Cerebellar nuclear complex (tissue), 1 donor: ENCODE data around the gene RPTOR.

Experiments used
- DNase-seq, 2 experiments: peaks; one replicate each; lab custom pipeline; 2025; lab: John Stamatoyannopoulos, UW

The RPTOR gene

DNA sequence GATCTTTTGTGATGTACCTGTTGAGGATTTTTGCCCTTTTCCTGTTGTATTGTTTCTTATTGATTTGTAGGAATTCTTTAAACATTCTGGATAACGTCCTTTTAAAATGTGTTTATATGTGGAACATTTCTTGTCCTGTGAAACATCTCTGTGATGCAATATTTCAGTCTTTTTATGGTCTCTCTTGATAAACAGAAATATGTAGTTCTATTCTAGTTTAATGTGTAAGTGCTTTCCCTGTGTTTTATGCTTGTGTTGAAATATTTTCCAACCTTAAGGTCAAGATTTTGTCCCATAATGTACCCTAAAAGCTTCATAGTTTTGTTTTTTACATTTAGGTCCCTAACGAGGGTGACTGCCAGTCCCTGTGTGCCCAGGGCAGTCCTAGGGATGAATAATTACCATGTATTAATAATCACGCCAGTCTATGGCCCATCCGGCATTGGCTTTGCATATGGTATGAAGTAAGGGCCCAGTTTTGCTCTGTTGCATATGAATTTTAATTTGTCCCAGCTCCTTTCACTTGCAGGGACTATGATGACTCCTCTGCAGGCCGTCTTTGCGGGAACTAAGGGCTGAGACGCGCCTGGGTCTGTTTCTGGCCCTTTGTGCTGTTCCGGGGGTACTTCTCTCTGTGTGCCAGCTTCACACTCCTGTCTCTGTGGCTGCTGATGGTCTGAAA lies 44.2 kb downstream of the RPTOR start:
- no peak for DNase-seq

DNA sequence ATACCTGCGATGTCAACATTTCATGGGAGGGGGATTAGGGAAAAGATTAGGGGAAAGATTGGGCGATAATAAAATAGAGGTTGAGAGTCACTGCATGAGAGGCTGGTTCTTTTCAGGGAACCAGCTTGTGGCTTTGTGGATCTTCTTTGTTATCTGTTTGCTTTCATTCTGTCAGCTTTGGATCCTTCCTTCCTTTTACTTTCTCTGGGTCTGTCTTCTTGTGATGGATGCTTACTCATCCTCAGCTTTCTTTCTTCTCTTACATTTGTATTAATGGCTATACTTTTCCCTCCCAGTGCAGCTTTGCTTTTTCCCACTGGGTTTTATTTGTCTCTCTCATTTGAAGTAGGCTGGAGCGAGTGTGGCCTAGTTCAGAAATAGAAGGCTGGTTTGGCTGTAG lies 47.1 kb downstream of the RPTOR start:
- DNase-seq: no peak

DNA sequence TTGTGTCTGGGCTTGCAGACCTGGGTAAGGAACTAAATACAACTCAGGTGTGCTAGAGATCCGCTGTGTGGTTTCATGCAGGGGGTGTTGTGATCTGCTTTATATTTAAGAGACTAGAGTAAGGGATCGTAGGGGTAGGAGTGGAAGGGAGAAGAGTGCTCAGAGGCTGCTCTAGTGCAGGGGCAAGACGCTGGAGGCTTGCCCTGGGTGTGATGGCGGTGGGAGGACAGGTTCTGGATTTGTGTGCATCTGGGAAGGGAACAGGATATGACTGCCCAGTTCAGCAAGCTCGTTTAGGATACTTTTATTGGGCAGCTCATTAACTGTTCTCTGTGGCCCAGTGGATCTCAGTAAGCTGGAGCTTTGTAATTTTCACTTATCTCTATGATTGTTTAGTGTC lies 47.6 kb downstream of the RPTOR start:
- no peak for DNase-seq

DNA sequence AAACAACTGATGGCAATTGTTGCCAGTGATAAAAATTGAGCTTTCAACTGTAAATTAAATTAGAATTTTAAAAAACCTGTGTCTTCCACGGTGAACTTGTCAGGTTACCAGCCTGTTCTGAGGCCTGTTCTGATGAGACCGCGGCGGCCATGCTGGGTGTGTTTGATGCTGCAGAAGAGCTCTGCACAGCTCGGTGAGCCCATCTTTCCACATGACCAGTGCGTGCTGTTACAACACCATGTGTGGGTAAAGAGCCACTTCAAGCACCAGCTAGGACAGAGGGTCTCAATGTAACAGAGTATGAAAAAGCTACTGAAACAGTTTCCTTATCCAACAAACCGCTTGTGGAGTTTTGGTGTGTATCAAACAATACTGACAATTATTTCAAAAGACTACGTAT lies 48.5 kb downstream of the RPTOR start:
- no peak for DNase-seq

DNA sequence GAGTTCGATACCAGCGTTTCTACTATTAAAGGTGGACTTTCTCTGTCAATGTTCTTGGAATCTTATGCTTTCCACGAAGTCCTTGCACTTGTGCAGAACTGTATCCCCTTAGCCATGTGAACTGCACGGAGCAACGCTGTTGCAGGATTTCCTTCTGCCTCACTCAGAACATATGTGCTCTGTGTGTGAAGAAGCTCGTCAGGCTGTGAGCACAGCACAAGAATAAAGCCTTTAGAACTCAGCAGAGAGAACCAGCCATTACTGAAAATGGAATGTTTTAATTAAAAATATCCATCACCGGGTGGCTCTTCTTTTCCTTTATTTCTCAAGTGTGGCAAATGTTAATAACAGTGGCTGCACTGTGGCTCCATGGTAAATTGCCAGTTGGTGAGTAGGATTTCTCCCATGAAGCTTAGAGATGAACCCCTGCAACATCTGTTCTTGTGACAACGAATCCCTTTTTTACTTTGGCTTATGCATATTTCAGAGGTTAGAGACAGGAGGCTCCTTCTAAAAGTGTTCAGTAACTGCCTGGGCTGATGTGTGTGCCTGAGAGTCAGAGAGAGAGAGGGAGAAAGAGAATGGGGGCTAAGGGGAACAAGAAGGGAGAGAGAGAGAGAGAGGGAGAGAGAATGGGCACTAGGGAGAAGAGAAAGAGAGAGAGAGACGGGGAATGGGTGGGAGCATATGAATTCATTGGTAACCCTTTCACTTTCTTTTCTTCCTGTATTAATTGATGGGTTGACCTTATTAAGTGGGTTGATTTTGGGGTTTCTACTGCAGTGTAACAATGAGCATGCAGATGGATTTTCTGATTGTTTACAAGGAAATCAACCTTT lies 50.0 kb downstream of the RPTOR start:
- no peak for DNase-seq

DNA sequence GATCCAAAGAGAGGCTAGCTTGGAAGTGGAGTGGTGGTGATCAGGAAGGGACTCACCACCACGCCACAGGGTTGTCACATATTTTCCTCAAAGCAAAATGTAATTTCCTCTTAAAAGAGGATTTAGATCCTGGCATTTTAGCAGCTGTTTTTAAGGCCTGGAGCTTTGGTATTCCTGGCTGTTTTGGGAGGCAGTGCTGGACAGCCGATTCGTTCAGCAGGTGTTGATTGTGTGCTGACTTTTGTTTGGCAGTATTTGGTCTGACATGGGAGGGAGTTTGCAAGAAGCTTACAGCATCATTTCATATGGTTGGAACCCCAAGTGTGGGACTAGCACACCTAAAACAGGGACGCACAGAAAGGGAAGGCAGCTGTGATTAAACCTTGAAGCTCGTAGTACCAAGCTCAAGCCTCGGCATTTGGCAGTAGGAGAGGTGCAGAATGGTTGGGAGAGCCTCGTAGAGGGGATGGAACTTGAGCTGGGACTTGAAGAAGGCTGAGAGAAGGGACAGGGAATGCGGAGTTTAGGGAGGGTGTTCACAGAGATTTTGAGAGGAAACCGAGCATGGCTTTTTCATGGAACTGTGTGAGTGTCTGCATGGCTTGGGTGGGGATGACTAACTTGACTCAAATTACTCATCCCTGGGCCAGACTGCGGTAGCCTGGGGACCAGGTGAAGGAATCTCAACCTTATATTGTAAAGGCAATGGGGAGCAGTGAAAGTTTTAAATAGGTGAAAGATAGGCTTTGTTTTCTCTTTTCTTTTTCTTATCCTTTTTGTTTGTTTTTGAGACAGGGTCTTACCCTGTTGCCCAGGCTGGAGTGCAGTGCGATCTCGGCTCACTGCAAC lies 52.3 kb downstream of the RPTOR start:
- no peak for DNase-seq

DNA sequence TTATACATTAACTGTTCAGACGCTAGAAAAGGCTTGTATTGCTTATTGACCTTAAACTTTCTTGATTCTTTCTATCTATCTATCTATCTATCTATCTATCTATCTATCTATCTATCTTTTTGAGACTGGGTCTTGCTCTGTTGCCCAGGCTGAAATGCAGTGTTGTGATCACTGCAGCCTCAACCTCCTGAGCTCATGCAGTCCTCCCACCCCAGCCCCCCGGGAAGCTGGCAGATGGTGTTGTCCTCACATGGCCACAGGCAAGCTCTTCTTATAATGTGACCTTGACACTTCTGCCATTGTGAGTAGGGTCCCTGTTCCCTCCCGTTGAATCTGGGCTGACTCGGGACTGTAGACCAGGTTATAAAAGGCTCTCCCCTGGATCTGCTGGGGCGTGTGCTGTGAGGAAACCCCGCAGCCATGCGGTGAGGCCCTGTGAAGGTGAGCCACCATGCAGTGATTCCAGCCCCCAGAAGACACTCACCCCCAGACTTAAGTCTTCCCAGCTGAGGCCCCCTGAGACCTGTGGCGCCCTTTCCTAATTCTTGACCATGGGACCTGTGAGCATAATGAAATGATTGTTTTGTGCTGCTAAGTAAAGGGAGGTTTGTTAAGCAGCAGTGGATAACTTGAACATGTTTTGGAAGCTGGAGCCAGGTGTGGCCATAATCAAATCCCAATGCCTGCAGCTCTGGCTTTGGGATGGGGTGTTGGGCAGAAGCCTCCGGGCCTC lies 54.3 kb downstream of the RPTOR start:
- DNase-seq: no peak

DNA sequence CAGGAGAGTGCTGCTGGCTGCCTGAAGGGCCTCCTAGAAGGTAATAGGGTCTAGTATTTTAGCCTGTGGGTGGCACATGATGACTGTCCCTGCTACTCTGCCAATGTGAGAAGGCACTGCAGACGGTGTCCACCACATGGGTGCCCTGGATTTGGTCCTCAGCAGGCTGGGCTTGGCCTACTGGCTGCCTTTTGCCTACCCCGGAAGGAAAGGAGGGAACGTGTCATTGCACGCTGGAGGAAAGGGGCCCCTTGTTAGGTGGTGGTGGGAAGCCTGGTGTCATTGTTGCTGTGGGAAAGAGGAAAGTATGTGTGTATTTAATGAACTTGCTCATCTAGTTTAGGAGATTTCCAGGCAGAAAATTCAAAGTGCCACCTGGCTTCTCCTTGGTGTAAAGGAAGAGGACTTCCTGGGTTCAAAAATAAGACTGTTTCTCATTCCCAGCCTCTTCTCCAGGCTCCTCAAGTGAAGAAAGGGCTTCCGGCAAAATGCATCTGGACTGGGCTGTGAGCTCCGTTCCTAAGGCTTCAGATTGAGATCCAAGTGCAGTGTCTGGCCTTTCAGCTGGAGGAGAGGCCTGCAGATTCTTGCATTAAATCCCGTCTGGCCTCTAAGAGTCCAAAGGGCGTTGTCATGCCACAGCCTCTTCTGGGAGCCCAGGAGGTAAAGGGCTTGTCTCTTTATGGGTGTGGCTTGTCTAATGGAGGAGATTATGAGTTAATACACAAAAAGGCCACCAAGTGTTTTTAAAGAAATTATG lies 55.1 kb downstream of the RPTOR start:
- no peak for DNase-seq

DNA sequence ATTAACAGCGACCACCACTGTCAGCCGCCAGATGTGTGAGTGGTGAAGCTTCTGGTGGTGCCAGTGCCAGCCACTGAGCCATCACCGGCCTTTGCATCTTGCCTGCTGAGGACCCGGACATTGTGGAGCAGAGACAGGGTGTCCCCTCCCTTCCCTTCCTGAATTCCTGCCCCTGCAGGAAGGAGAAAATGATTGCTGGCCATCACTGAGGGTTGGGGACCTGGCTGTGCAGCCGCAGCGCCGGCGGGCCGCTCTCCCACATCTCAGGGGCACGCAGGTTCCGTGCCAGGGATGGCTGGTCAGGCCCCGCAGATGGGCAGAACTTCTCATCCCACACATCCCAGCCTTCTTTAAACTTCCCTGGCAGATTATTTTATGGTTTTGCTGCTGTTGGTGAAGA lies 56.5 kb downstream of the RPTOR start:
- DNase-seq: no peak

DNA sequence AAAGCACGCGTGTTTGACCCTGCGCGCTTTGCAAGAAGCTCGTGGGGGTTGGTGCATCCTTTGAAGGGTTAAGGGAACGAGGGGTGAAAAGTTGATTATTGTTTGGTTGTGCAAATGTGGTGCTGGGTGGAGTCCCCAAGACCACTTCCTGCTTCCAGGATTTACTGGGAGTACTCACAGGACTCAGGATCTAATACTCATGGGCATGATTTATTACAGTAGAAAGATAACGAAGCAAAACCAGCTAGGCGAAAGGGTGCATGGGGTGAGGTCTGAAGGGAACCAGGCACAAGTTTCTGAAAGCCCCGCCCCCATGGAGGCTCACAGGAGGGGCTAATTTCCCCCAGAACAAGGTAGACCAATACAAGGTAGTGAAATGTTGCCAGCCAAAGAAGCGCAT lies 58.8 kb downstream of the RPTOR start:
- DNase-seq: no peak

DNA sequence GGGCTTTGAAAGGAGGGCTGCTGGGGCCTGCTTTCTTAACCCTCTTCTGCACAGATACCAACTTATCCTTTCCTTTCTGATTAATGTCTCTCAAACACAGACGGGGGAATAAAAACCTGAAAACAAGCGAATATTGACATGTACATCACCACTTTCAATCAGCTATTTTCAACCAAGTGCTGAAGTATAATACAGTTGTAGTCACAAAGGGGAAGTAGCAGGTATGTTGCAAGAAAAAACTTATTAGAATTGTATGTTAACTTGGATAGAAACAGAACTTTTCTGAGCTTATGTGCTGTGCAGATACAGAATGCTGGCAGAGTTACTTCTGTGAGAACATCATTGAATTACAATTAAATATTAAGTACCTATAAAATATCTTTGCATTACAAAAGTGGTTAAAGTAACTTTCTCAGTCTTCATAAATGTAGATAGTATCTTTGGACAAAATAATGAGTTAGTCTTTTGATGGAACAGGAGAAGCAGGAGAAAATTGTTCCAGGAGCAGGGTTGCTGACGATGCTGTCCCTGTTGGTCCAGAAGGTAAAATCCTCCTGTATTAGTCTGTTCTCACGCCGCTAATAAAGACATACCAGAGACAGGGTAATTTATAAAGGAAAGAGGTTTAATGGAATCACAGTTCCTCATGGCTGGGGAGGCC lies 59.5 kb downstream of the RPTOR start:
- no peak for DNase-seq

DNA sequence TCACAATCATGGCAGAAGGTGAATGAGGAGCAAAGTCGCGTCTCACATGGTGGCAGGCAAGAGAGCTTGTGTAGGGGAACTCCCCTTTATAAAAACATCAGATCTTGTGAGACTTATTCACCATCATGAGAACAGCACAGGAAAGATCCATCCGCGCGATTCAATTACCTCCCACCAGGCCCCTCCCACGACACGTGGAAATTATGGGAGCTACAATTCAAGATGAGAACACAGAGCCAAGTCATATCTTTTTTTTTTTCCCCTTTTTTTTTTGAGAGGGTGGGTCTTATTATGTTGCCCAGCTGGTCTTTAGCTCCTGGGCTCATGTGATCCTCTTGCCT lies 60.0 kb downstream of the RPTOR start:
- DNase-seq: no peak

DNA sequence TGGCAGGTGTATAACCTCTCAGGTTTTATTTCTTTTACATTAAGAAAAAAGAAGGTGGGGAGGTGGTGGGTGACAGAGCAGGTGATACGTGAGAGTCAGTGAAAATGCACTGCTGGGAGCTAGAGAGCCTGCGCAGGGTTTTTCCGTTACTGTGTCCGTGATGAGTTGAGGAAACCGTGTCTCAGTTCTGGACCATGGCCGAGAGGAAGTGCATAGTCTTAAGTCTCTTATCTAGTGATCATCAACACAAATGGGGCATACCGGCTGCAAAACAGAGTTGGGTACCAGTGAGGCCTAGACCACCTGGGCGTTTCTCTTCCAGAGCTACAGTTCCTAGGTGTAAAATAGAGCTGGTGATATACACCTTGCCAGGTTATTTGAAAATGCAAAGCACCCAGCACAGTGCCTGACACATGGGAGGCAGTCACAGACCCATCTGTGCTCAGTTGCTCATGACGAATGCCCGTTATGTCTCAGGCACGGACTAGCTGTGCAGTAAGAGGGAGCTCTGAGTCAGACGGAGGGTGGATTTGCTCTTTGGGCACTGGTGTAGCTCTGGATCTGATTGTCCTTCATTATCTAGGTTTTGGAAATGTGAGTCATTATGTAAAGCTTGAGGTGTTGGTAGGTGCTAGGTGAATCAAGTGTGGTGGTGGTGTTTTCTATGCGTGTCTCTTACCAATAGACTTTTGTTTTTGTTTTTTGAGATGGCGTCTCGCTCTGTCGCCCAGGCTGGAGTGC lies 60.9 kb downstream of the RPTOR start:
- DNase-seq: no peak

DNA sequence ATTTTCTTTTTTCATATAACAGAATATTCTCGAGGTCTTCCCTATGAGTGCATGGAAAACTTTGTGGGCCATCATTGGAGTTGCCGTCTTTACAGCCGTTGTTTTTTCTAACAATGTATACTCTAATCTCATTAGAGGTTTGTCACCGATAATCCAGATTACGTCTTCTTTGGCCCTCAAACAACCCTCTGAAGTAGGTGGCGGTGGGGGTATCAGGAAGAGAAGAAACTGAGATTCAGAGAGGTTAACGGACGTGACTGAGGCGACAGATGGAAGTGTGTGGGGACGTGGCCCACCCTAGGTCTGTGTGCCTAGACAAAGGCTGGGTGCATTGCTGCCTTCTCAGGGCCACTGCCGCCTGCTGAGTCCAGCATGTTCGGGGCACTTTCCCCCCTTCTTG lies 63.7 kb downstream of the RPTOR start:
- no peak for DNase-seq

DNA sequence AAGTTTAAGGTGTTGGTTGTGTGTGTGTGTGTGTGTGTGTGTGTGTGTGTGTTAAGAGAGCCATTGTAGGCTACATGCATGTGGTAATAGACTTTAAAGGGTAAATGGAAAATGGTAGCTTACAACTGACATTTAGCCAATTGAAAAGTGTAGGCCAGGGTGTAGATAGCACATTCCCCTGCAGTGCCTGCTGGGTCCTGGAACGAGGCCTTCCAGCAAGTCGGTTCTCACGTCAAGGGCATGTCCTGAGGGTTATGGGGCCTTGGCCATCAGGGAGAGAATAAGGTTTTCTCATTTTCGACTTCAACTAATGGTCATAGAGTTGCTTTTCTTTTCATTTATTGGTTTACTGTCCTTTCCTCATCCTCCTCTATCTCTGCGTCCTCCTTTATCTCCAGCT lies 65.1 kb downstream of the RPTOR start:
- DNase-seq: no peak

DNA sequence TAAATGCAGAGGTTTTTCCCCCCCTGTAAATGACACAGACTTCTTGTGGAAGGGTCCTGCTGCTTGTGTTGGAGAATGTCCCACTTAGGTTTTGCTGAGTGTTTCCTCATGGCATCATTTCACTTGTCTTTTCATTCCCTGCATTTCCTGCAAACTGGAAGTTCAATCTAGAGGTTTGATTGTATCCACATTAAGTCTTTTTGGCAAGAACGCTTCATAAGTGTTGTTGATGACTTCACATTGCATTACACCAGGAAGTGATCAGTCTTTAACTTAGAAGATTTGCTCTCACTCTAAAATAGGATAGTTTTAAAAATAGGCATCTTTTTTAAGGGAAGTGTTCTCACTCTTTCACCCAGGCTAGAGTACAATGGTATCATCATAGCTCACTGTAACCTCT lies 67.2 kb downstream of the RPTOR start:
- no peak for DNase-seq

DNA sequence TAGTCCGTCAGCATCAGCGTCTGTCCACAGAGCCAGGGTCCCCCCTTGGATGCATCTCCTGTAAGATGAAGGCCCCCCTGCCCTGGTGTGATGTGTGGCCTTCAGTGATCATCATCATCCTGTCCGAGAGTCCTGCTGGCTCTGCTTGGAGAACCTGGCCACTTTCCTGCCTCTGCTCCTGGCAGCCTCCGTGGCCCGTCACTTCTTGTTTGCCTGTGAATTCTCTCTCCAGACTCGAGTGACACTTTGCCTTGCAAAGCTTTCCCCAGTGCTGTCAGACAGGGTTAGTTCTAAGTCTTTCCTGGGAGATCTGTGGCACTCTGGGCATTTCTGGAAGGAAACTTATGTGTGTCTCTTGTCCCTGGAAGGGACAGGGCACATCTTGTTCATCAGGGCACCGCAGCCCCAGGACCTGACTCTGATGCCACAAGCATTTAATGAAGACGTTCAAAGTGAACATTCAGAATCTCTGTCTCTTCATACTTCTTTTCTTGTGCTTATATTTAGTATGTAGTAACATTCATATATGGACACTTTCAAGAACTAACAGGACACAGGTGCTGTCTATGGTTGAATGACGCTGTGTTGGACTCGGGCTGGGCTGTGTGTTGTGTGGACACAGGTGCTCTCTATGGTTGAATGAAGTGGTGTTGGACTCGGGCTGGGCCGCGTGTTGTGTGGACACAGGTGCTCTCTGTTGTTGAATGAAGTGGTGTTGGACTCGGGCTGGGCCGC lies 68.5 kb downstream of the RPTOR start:
- DNase-seq: no peak

DNA sequence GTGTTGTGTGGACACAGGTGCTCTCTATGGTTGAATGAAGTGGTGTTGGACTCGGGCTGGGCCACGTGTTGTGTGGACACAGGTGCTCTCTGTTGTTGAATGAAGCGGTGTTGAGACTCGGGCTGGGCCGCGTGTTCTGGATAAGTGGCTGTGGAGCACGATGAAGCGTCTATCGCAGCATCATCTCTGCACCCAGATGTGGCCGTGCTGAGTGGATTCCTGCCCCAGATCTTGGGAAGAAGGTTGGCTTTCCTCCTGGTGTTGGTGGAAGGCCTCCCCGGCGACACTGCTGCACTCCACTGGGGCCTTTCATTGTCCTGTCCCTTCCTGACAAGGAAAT lies 69.1 kb downstream of the RPTOR start:
- DNase-seq: no peak

DNA sequence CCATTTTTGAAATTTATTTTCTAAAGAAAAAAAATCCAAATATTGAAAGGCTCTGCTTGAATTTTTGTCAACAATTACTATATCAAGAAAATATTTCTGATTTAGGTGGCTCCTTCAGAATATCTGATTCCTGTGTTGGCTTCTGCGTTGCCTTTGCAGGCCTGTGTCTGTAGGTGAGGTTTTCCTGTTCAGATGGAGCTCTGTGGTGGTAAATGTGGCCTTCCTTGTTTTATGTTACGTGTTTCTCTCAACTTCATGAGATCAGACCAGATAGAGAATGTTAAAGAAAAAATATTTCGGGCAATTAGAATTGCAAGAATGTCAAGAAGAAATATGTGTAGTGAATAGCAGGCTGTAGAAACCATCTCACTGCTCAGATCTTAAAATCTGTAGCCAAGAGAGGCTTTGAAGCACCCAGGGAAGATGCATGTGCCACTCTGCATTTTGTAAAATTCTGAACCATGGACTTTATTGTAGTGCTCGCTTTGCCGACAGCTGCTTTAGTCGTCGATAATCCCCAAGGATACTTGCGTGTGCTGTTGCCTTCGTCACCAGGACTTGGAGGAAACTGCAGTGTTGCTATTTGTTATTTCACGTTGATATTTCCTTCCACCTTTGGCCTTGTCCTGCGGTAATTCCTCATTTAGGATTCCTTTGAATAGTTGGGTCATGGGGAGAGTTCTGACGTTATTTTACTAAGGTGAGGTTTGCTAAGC lies 69.9 kb downstream of the RPTOR start:
- no peak for DNase-seq
